ENCODE data around the gene NAV3. TPM values are rescaled to one million over a fixed set of nuclear protein-coding genes. Genes with fewer than 3 reads are reported as not detected.

The NAV3 gene
- total RNA-seq, 1 experiment from 2014 or later: 2.5 TPM

- no peak overlapping the region for H3K27ac ChIP-seq (ENCODE audit: low read length)
- H3K4me3 ChIP-seq (ENCODE audit: low read depth in 2 of 2, low read length in 2 of 2): no peak overlapping the region
- H3K4me1 ChIP-seq (ENCODE audit: control insufficient read depth, insufficient read depth, low read length): no peaks in the 10 kb centered on the region
- intact Hi-C loops (cut with micrococcal nuclease; ENCODE audit: unreplicated experiment) (no loop called here), in situ Hi-C loops (cut with HindIII; ENCODE audit: low pct_unique_long_range_greater_than_20kb, low sequenced_read_pairs) (no loop called here)
- DNase-seq (ENCODE audit: low read depth, low spot score) (no peak), ATAC-seq (no peak)
- POLR2A ChIA-PET: no interaction called here
- no peak for TF ChIP-seq POLR2AphosphoS5 (IDR thresholded peaks at IDR 0.05; ENCODE audit: low read depth, low read length)
- no peak for TF ChIP-seq TCF7L2 (IDR thresholded peaks at IDR 0.05; ENCODE audit: low read depth, low read length)
- no peak for TF ChIP-seq SIN3A (IDR thresholded peaks at IDR 0.05; ENCODE audit: borderline replicate concordance, insufficient read depth, low read depth, low read length)
- TF ChIP-seq REST (IDR thresholded peaks at IDR 0.05; ENCODE audit: insufficient read depth in 1 of 2, low read depth in 2 of 2, low read length in 1 of 2): no peak
- no peak for TF ChIP-seq CTCF (IDR thresholded peaks at IDR 0.05)
- no peaks in the 10 kb centered on the region for H3K9me3 ChIP-seq (ENCODE audit: control insufficient read depth, insufficient read depth, low read depth, low read length)
- no peaks in the 10 kb centered on the region for H3K27me3 ChIP-seq (ENCODE audit: control insufficient read depth, insufficient read depth, low read length)
- CTCF ChIA-PET: interaction anchor here (0.6 kb wide), 1 partner anchor 268 kb away, joined by 3 read pairs; no protein-coding TSS in a partner anchor
- no TSS peak for BruUV-seq (replicated peaks)
- H3K36me3 ChIP-seq (ENCODE audit: control insufficient read depth, insufficient read depth, low read length): no peaks in the 10 kb centered on the region
These were observed 162.1 kb downstream of the NAV3 start for GRCh38 chr12:77992760-77993159.

- Histone ChIP-seq H3K27ac (ENCODE audit: low read length) (no peak overlapping the region), H3K4me3 (ENCODE audit: low read depth in 2 of 2, low read length in 2 of 2) (no peak overlapping the region), H3K4me1 (ENCODE audit: control insufficient read depth, insufficient read depth, low read length) (no peaks in the 10 kb centered on the region), H3K36me3 (ENCODE audit: control insufficient read depth, insufficient read depth, low read length) (no peaks in the 10 kb centered on the region), H3K9me3 (ENCODE audit: control insufficient read depth, insufficient read depth, low read depth, low read length) (no peaks in the 10 kb centered on the region), H3K27me3 (ENCODE audit: control insufficient read depth, insufficient read depth, low read length) (no peaks in the 10 kb centered on the region)
- ChIA-PET POLR2A (no interaction called here), CTCF (interaction anchor here (0.6 kb wide), 1 partner anchor 268 kb away, joined by 3 read pairs; no protein-coding TSS in a partner anchor)
- ATAC-seq (no peak), DNase-seq (ENCODE audit: low read depth, low spot score) (no peak)
- BruUV-seq (replicated peaks): no TSS peak
- TF ChIP-seq CTCF (IDR thresholded peaks at IDR 0.05) (no peak), TCF7L2 (IDR thresholded peaks at IDR 0.05; ENCODE audit: low read depth, low read length) (no peak), SIN3A (IDR thresholded peaks at IDR 0.05; ENCODE audit: borderline replicate concordance, insufficient read depth, low read depth, low read length) (no peak), REST (IDR thresholded peaks at IDR 0.05; ENCODE audit: insufficient read depth in 1 of 2, low read depth in 2 of 2, low read length in 1 of 2) (no peak), POLR2AphosphoS5 (IDR thresholded peaks at IDR 0.05; ENCODE audit: low read depth, low read length) (no peak)
- intact Hi-C loops (cut with micrococcal nuclease; ENCODE audit: unreplicated experiment) (no loop called here), in situ Hi-C loops (cut with HindIII; ENCODE audit: low pct_unique_long_range_greater_than_20kb, low sequenced_read_pairs) (no loop called here)
These were observed 163.0 kb downstream of the NAV3 start for GRCh38 chr12:77993658-77994057.
